Mesenchymal stem cell (in vitro differentiated cells and primary cell): ENCODE data around the gene SYT11.
A peak's percentile ranks its signal among the peaks of the same experiment; 100 is the strongest.

Experiments
- DNase-seq: peaks from one replicate; pipeline ENCODE4 v3.0.0-alpha.2; 2013
- H2AFZ ChIP-seq: one replicate; pipeline ENCODE4 v1.6.1; 2013; ENCODE audit warnings: low read depth, mild to moderate bottlenecking, control low read depth, inconsistent platforms, low read length, moderate library complexity
- H2AK5ac ChIP-seq: 2 replicates; pipeline ENCODE4 v1.6.1; 2013; ENCODE audit warnings: low read length, moderate library complexity, mild to moderate bottlenecking, inconsistent platforms; ENCODE audit not compliant: severe bottlenecking
- H2BK120ac ChIP-seq: one replicate; pipeline ENCODE4 v1.6.1; 2013; ENCODE audit warnings: low read depth, mild to moderate bottlenecking, inconsistent platforms, low read length, moderate library complexity
- H2BK12ac ChIP-seq, 2 experiments: one replicate each; pipeline ENCODE4 v1.6.1; 2013; ENCODE audit warnings: inconsistent platforms in 2 of 2, low read length in 2 of 2, mild to moderate bottlenecking in 2 of 2, moderate library complexity in 2 of 2, control low read depth in 1 of 2
- H2BK15ac ChIP-seq: one replicate; pipeline ENCODE4 v1.6.1; 2013; ENCODE audit warnings: mild to moderate bottlenecking, low read depth, inconsistent platforms; ENCODE audit not compliant: poor library complexity, severe bottlenecking
- H2BK5ac ChIP-seq: 2 replicates; pipeline ENCODE4 v1.6.1; 2013; ENCODE audit warnings: low read depth, mild to moderate bottlenecking, low read length, control low read depth, inconsistent platforms; ENCODE audit not compliant: poor library complexity, severe bottlenecking
- H3K14ac ChIP-seq, 2 experiments: one replicate each; pipeline ENCODE4 v1.6.1; 2013; ENCODE audit warnings: inconsistent platforms in 2 of 2, low read length in 2 of 2, control low read depth in 1 of 2, mild to moderate bottlenecking in 1 of 2, moderate library complexity in 1 of 2
- H3K18ac ChIP-seq, 2 experiments: one replicate each; pipeline ENCODE4 v1.6.1; 2013; ENCODE audit warnings: inconsistent platforms in 2 of 2, low read length in 2 of 2, control low read depth in 1 of 2, low read depth in 1 of 2, mild to moderate bottlenecking in 1 of 2
- H3K23ac ChIP-seq, 2 experiments: one replicate each; pipeline ENCODE4 v1.6.1; 2013; ENCODE audit warnings: inconsistent platforms in 2 of 2, low read length in 2 of 2, mild to moderate bottlenecking in 2 of 2, moderate library complexity in 2 of 2, control low read depth in 1 of 2
- H3K27ac ChIP-seq: 2 replicates; pipeline ENCODE4 v1.5.1; 2013; ENCODE audit warnings: mild to moderate bottlenecking, moderate library complexity, low read length, control low read depth, inconsistent platforms; ENCODE audit not compliant: poor library complexity, severe bottlenecking
- H3K27me3 ChIP-seq, 2 experiments: 2 replicates each; pipeline versions ENCODE4 v1.6.1 to v1.7.0; 2013; ENCODE audit warnings: low read length in 2 of 2, mild to moderate bottlenecking in 2 of 2, moderate library complexity in 2 of 2, control low read depth in 1 of 2, inconsistent platforms in 1 of 2; ENCODE audit not compliant: control insufficient read depth in 1 of 2, insufficient read depth in 1 of 2
- H3K36me3 ChIP-seq, 2 experiments: 2 replicates each; pipeline versions ENCODE4 v1.6.1 to v1.7.0; 2013; ENCODE audit warnings: low read length in 2 of 2, control low read depth in 1 of 2, inconsistent platforms in 1 of 2, low read depth in 1 of 2, mild to moderate bottlenecking in 1 of 2; ENCODE audit not compliant: insufficient read depth in 2 of 2, control insufficient read depth in 1 of 2
- H3K4ac ChIP-seq, 2 experiments: one replicate each; pipeline ENCODE4 v1.6.1; 2013; ENCODE audit warnings: inconsistent platforms in 2 of 2, low read length in 2 of 2, mild to moderate bottlenecking in 2 of 2, moderate library complexity in 2 of 2, control low read depth in 1 of 2, low read depth in 1 of 2
- H3K4me1 ChIP-seq: 2 replicates; pipeline ENCODE4 v1.6.1; 2013; ENCODE audit warnings: low read depth, low read length, control low read depth; ENCODE audit not compliant: control insufficient read depth, insufficient read depth
- H3K4me2 ChIP-seq: 2 replicates; pipeline ENCODE4 v1.6.1; 2013; ENCODE audit warnings: low read length, mild to moderate bottlenecking, inconsistent platforms; ENCODE audit not compliant: poor library complexity, severe bottlenecking
- H3K4me3 ChIP-seq, 2 experiments: 2 replicates each; pipeline versions ENCODE4 v1.5.1 to v1.7.0; 2013; ENCODE audit warnings: low read length in 2 of 2, mild to moderate bottlenecking in 2 of 2, control low read depth in 1 of 2, low read depth in 1 of 2; ENCODE audit not compliant: insufficient read depth in 1 of 2
- H3K79me1 ChIP-seq: replicated peaks from 2 replicates; pipeline ENCODE4 v1.6.1; 2013; ENCODE audit warnings: mild to moderate bottlenecking, control low read depth, low read length, inconsistent platforms; ENCODE audit not compliant: poor library complexity, severe bottlenecking
- H3K9ac ChIP-seq: 2 replicates; pipeline ENCODE4 v1.7.0; 2013; ENCODE audit warnings: mild to moderate bottlenecking, low read length, moderate library complexity
- H3K9me3 ChIP-seq: 2 replicates; pipeline ENCODE4 v1.7.0; 2013; ENCODE audit warnings: mild to moderate bottlenecking, low read length; ENCODE audit not compliant: control insufficient read depth
- H4K8ac ChIP-seq: one replicate; pipeline ENCODE4 v1.6.1; 2013; ENCODE audit warnings: inconsistent platforms, mild to moderate bottlenecking, low read length, moderate library complexity
- H4K91ac ChIP-seq: one replicate; pipeline ENCODE4 v1.6.1; 2013; ENCODE audit warnings: mild to moderate bottlenecking, low read length, inconsistent platforms
- WGBS: methylation state at CpG from one replicate; pipeline ENCODE4 v1.1.7; 2013; ENCODE audit warnings: mixed read lengths; 5-methylcytosine and 5-hydroxymethylcytosine counted together

The SYT11 gene

GRCh38 chr1:155900161-155900560, 40.8 kb downstream of the SYT11 start:
- Histone ChIP-seq H3K23ac (no peak overlapping the region), H2BK15ac (no peak overlapping the region), H3K27ac (no peak overlapping the region), H3K14ac (no peak overlapping the region), H4K91ac (no peak overlapping the region), H3K4me1 (no peaks in the 10 kb centered on the region), H2BK120ac (no peak overlapping the region), H2AK5ac (no peak overlapping the region), H3K36me3 (peaks cover 44 to 85% of the 10 kb centered on the region in 2 experiments), H3K4me3 (no peak overlapping the region), H3K27me3 (no peaks in the 10 kb centered on the region), H3K79me1 (peaks cover 21% of the 10 kb centered on the region), H2AFZ (no peak overlapping the region), H2BK12ac (no peak overlapping the region), H2BK5ac (no peak overlapping the region), H3K4ac (no peak overlapping the region), H3K9me3 (no peaks in the 10 kb centered on the region), H4K8ac (no peak overlapping the region), H3K4me2 (no peak overlapping the region), H3K18ac (no peak overlapping the region), H3K9ac (no peak overlapping the region)
- 93% methylated on average over 4 of the region's 4 CpGs for WGBS
- DNase-seq = no peak

- no peak overlapping the region for H3K4me3 ChIP-seq
- H3K36me3 ChIP-seq = peaks cover 54 to 91% of the 10 kb centered on the region in 2 experiments
- H3K79me1 ChIP-seq = peaks cover 26% of the 10 kb centered on the region
- H3K9ac ChIP-seq = no peak overlapping the region
- no peak overlapping the region for H3K4ac ChIP-seq
- no peak overlapping the region for H2BK12ac ChIP-seq
- H2AFZ ChIP-seq = no peak overlapping the region
- H3K9me3 ChIP-seq = no peaks in the 10 kb centered on the region
- H3K27me3 ChIP-seq = no peaks in the 10 kb centered on the region
- no peak overlapping the region for H3K4me2 ChIP-seq
- no peak overlapping the region for H3K14ac ChIP-seq
- no peak overlapping the region for H2BK120ac ChIP-seq
- H3K18ac ChIP-seq = no peak overlapping the region
- H2BK15ac ChIP-seq = no peak overlapping the region
- 93% methylated on average over 12 of the region's 12 CpGs for WGBS
- no peak overlapping the region for H2BK5ac ChIP-seq
- no peak overlapping the region for H3K27ac ChIP-seq
- no peak overlapping the region for H4K8ac ChIP-seq
- H2AK5ac ChIP-seq = no peak overlapping the region
- H4K91ac ChIP-seq = no peak overlapping the region
- H3K4me1 ChIP-seq = no peaks in the 10 kb centered on the region
- no peak overlapping the region for H3K23ac ChIP-seq
- no peak for DNase-seq
Observed at GRCh38 chr1:155904261-155904660, 44.9 kb downstream of the SYT11 start.

- peak overlapping the region in 1 of 2 experiments; percentile 41 for H3K4ac ChIP-seq
- no peak overlapping the region for H2BK12ac ChIP-seq
- H4K91ac ChIP-seq = no peak overlapping the region
- 36% methylated on average over 2 of the region's 4 CpGs for WGBS
- H3K9me3 ChIP-seq = no peaks in the 10 kb centered on the region
- no peak overlapping the region for H2BK120ac ChIP-seq
- no peak overlapping the region for H4K8ac ChIP-seq
- H3K4me1 ChIP-seq = peaks cover 2% of the 10 kb centered on the region
- H3K18ac ChIP-seq = no peak overlapping the region
- H2BK15ac ChIP-seq = no peak overlapping the region
- DNase-seq = peak; percentile 78
- H3K4me3 ChIP-seq = peak overlapping the region in 1 of 2 experiments; percentile 97
- peaks cover 34 to 79% of the 10 kb centered on the region in 2 experiments for H3K36me3 ChIP-seq
- H3K4me2 ChIP-seq = no peak overlapping the region
- H3K27ac ChIP-seq = peak overlapping the region; percentile 10
- H3K23ac ChIP-seq = no peak overlapping the region
- H2AK5ac ChIP-seq = no peak overlapping the region
- H2AFZ ChIP-seq = no peak overlapping the region
- peaks cover 12% of the 10 kb centered on the region for H3K79me1 ChIP-seq
- no peak overlapping the region for H3K14ac ChIP-seq
- peak overlapping the region; percentile 99 for H3K9ac ChIP-seq
- no peak overlapping the region for H2BK5ac ChIP-seq
- no peaks in the 10 kb centered on the region for H3K27me3 ChIP-seq
Observed at GRCh38 chr1:155909894-155910293, 50.5 kb downstream of the SYT11 start.

- H2AFZ ChIP-seq = peak overlapping the region; percentile 42
- WGBS = 11% methylated on average over 8 of the region's 11 CpGs
- peak overlapping the region; percentile 46 to 99 for H3K4ac ChIP-seq
- H3K23ac ChIP-seq = no peak overlapping the region
- peak overlapping the region; percentile 95 for H3K4me2 ChIP-seq
- H4K91ac ChIP-seq = peak overlapping the region; percentile 57
- H3K4me3 ChIP-seq = peak overlapping the region; percentile 82 to 97
- peak overlapping the region in 1 of 2 experiments; percentile 95 for H3K14ac ChIP-seq
- peak overlapping the region; percentile 52 for H2BK120ac ChIP-seq
- H3K4me1 ChIP-seq = peaks cover 2% of the 10 kb centered on the region
- H2AK5ac ChIP-seq = peak overlapping the region; percentile 98
- H2BK12ac ChIP-seq = peak overlapping the region in 1 of 2 experiments; percentile 72
- H3K9ac ChIP-seq = peak overlapping the region; percentile 99
- peaks cover 9% of the 10 kb centered on the region for H3K79me1 ChIP-seq
- H3K27ac ChIP-seq = peak overlapping the region; percentile 63
- DNase-seq = peak; percentile 71
- no peak overlapping the region for H2BK15ac ChIP-seq
- H2BK5ac ChIP-seq = no peak overlapping the region
- H3K36me3 ChIP-seq = peaks cover 34 to 79% of the 10 kb centered on the region in 2 experiments
- no peaks in the 10 kb centered on the region for H3K27me3 ChIP-seq
- no peaks in the 10 kb centered on the region for H3K9me3 ChIP-seq
- H4K8ac ChIP-seq = peak overlapping the region; percentile 52
- H3K18ac ChIP-seq = peak overlapping the region; percentile 77 to 97
Observed at GRCh38 chr1:155910621-155911121, 51.3 kb downstream of the SYT11 start.
